ENCODE results near the gene STAB1. TPM values are rescaled to one million over a fixed set of nuclear protein-coding genes. Genes with fewer than 3 reads are reported as not detected.

The STAB1 gene
- total and polyA plus RNA-seq, 2 of the 13 experiments (the other 11 are each of a cell fraction or from before 2014, with no cell fraction given): 0.09 to 0.34 TPM

GRCh38 chr3:52472239-52473000, 22.7 kb upstream of the STAB1 start:
- FAIRE-seq: no peak
- Histone ChIP-seq H3K27ac (ENCODE audit: extremely low read length, insufficient read depth, low read length) (no peak overlapping the region), H3K4me3 (replicated peaks in 1 of 3; ENCODE audit: insufficient read depth in 1 of 3, low read depth in 2 of 3, low read length in 3 of 3) (no peak overlapping the region), H4K20me1 (ENCODE audit: insufficient read depth, low read length) (0 out of 2 replicates have a peak, but pooled peaks cover 4% of the 10 kb centered on the region), H3K9me3 (ENCODE audit: low read length) (no peaks in the 10 kb centered on the region), H3K36me3 (replicated peaks in 1 of 2; ENCODE audit: control insufficient read depth in 1 of 2, insufficient read depth in 2 of 2, low read length in 2 of 2) (peaks cover 31 to 59% of the 10 kb centered on the region in 2 experiments), H3K27me3 (ENCODE audit: control insufficient read depth in 1 of 2, insufficient read depth in 2 of 2, low read length in 2 of 2) (no peaks in the 10 kb centered on the region), H3K4me2 (ENCODE audit: low read depth, low read length) (no peak overlapping the region), H2AFZ (ENCODE audit: low read length) (no peak overlapping the region), H3K9ac (ENCODE audit: insufficient read depth, low read depth, low read length) (no peak overlapping the region), H3K4me1 (ENCODE audit: insufficient read depth, low read length) (no peaks in the 10 kb centered on the region), H3K79me2 (ENCODE audit: insufficient read depth, low read length) (no peaks in the 10 kb centered on the region)
- ChIA-PET POLR2A (no interaction called here), CTCF (ENCODE audit: low intra/inter-chr PET ratio, low total read pairs) (interaction anchor here (0.8 kb wide), 1 partner anchor 210 kb away, joined by 3 read pairs; no protein-coding TSS in a partner anchor)
- intact Hi-C loops (cut with micrococcal nuclease; ENCODE audit: unreplicated experiment) (loop anchor here (1.0 to 5.0 kb wide), 2 partner anchors 60 to 210 kb away; partner anchors contain the start of gene NT5DC2), in situ Hi-C loops (cut with HindIII; ENCODE audit: extremely low pct_ligation_motif_present, low pct_unique_long_range_greater_than_20kb) (no loop called here)
- no peak for DNase-seq (ENCODE audit: low spot score)
- no TSS peak for BruUV-seq (replicated peaks)
- 85% methylated on average over 12 of the region's 14 CpGs for WGBS (ENCODE audit: low lambda C conversion rate)
- ATAC-seq: no peak
- TF ChIP-seq TBX2 (CRISPR knock-in tag; IDR thresholded peaks at IDR 0.05; ENCODE audit: borderline replicate concordance) (0 out of 2 replicates have a peak, but pooled peaks have one; percentile 27), CREB3 (CRISPR knock-in tag; IDR thresholded peaks at IDR 0.05) (no peak), PATZ1 (CRISPR knock-in tag; IDR thresholded peaks at IDR 0.05) (no peak), SALL1 (CRISPR knock-in tag; IDR thresholded peaks at IDR 0.05) (0 out of 2 replicates have a peak, but pooled peaks have one; percentile 7)

Measured in HepG2 (cell line).